ENCODE measurements around the gene GPD1.
"Not testable (repeated sequence)": the region's sequence is repeated elsewhere in the genome, so short reads cannot be mapped to it uniquely, and the experiment has no call there.

The GPD1 gene

GRCh38 chr12:50123203-50123602 lies 19.4 kb downstream of the GPD1 start:
- DNase-seq (ENCODE audit: low read depth in 1 of 2, low spot score in 1 of 2): no peak
- in situ Hi-C loops (cut with HindIII; ENCODE audit: low pct_unique_long_range_greater_than_20kb, low sequenced_read_pairs): no loop called here

GRCh38 chr12:50127546-50127945 lies 23.7 kb downstream of the GPD1 start:
- DNase-seq (ENCODE audit: low read depth in 1 of 2, low spot score in 1 of 2): no peak
- in situ Hi-C loops (cut with HindIII; ENCODE audit: low pct_unique_long_range_greater_than_20kb, low sequenced_read_pairs): no loop called here
- TF ChIP-seq JUND (IDR thresholded peaks at IDR 0.05; ENCODE audit: low read depth): no peak

More at GRCh38 chr12:50123203-50123602, 19.4 kb downstream of the GPD1 start:
- TF ChIP-seq JUND (IDR thresholded peaks at IDR 0.05; ENCODE audit: low read depth): no peak

GRCh38 chr12:50129290-50129689 lies 25.5 kb downstream of the GPD1 start:
- in situ Hi-C loops (cut with HindIII; ENCODE audit: low pct_unique_long_range_greater_than_20kb, low sequenced_read_pairs): no loop called here
- TF ChIP-seq JUND (IDR thresholded peaks at IDR 0.05; ENCODE audit: low read depth): no peak
- no peak for DNase-seq (ENCODE audit: low read depth in 1 of 2, low spot score in 1 of 2)

DNA sequence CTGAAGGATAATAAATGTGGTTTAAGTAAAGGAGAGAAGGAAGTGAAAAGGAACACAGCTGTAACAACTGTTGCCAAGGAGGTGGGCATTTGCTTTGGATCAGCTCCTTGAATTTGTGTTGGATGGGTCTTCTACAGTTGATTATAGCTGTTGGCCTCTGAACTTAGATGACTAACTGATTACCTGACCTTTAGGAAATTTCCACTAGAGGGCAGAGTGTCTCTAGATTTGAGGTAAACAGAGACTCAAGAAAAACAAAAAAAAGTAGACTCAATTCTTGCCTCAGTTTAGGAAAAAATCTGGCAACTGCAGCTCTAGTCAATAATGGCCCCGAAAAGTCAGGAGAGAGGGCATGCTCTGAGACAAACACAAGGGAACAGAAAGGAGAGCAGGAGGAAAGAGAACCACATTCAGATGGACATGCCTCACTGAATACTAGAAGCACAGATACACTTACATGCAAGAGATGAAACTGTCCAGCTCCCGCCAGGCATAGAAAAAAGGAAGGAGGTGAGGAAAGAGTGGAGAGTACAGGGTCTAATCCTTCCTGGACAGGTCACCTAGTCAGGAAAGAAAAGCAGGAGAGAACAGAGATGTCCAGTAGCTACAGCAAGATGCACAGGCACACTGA lies 28.8 kb downstream of the GPD1 start:
- TF ChIP-seq JUND (IDR thresholded peaks at IDR 0.05; ENCODE audit: low read depth): no peak
- DNase-seq (ENCODE audit: low read depth in 1 of 2, low spot score in 1 of 2): peak; percentile 29 to 64
- in situ Hi-C loops (cut with HindIII; ENCODE audit: low pct_unique_long_range_greater_than_20kb, low sequenced_read_pairs): no loop called here

DNA sequence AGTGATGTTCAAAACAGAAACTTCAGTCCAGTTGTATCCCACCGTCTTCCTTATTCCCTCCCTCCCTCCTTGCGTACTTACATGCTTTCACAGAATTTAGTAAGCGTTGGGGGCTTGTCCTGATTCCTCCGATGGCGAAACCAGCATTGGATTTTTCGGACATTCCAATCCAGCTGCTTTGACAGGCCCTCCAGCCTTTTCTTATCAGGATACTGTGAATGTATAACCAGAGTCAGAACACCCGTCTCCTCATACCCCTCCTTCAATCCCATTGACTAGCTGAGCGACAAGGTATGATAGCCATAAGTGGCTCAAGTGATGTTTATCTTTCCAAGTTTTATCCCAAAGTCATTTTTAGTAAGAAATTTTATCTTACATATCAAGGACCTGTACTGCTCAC lies 39.2 kb downstream of the GPD1 start:
- TF ChIP-seq JUND (IDR thresholded peaks at IDR 0.05; ENCODE audit: low read depth): no peak
- in situ Hi-C loops (cut with HindIII; ENCODE audit: low pct_unique_long_range_greater_than_20kb, low sequenced_read_pairs): no loop called here
- no peak for DNase-seq (ENCODE audit: low read depth in 1 of 2, low spot score in 1 of 2)

- DNase-seq (ENCODE audit: low read depth in 1 of 2, low spot score in 1 of 2): no peak
- TF ChIP-seq JUND (IDR thresholded peaks at IDR 0.05; ENCODE audit: low read depth): no peak
- in situ Hi-C loops (cut with HindIII; ENCODE audit: low pct_unique_long_range_greater_than_20kb, low sequenced_read_pairs): no loop called here
Observed at GRCh38 chr12:50145439-50145838, 41.6 kb downstream of the GPD1 start.

- in situ Hi-C loops (cut with HindIII; ENCODE audit: low pct_unique_long_range_greater_than_20kb, low sequenced_read_pairs): no loop called here
- TF ChIP-seq JUND (IDR thresholded peaks at IDR 0.05; ENCODE audit: low read depth): no peak
- DNase-seq (ENCODE audit: low read depth in 1 of 2, low spot score in 1 of 2): no peak
Observed at GRCh38 chr12:50147281-50147680, 43.5 kb downstream of the GPD1 start.

- in situ Hi-C loops (cut with HindIII; ENCODE audit: low pct_unique_long_range_greater_than_20kb, low sequenced_read_pairs); DNase-seq (ENCODE audit: low read depth in 1 of 2, low spot score in 1 of 2): not testable (repeated sequence)
Observed at GRCh38 chr12:50148011-50148410, 44.2 kb downstream of the GPD1 start.

GRCh38 chr12:50149311-50149710 lies 45.5 kb downstream of the GPD1 start:
- in situ Hi-C loops (cut with HindIII; ENCODE audit: low pct_unique_long_range_greater_than_20kb, low sequenced_read_pairs): no loop called here
- TF ChIP-seq JUND (IDR thresholded peaks at IDR 0.05; ENCODE audit: low read depth): no peak
- no peak for DNase-seq (ENCODE audit: low read depth in 1 of 2, low spot score in 1 of 2)

DNA sequence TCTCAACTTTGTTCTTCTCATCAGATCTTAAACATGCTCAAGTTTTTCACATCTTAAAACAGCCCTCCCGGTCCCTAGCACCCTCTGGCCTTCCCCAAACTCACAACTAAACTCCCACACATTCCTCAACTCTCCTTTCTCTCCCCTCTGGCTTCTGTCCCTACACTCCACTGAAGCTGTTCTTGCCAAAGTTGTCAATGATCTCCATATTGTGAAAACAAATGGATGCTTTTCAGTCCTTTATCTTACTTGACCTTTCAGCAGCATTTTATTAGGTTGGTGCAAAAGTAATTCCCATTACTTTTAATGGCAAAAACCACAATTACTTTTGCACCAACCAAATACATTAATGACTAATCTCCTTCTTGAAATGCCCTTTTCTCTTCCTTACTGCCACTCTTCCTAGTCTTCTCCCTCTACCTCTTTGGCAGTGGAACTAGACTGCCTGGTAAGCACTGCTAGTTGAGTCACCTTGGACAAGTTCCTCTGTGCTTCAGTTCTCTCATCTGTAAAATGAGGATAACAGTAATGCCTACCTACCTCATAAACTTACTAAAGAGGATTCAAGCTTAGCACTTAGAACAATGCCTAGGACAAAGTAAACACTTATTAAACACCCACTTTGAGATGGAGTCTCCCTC lies 47.4 kb downstream of the GPD1 start:
- no peak for DNase-seq (ENCODE audit: low read depth in 1 of 2, low spot score in 1 of 2)
- TF ChIP-seq JUND (IDR thresholded peaks at IDR 0.05; ENCODE audit: low read depth): no peak
- in situ Hi-C loops (cut with HindIII; ENCODE audit: low pct_unique_long_range_greater_than_20kb, low sequenced_read_pairs): no loop called here

DNA sequence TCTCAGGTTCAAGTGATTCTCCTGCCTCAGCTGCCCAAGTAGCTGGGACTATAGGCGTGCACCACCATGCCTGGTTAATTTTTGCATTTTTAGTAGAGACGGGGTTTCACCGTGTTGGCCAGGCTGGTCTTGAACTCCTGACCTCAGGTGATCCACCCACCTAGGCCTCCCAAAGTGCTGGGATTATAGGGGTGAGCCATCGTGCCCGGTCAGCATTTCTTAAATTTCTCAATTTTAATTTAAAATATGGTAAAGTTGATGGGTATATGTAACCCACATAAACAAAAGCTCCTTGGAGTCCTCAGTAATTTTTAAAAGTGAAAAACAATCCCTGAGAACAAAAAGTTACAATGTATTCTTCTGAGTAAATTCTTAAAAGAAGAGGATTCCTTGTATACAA lies 51.1 kb downstream of the GPD1 start:
- in situ Hi-C loops (cut with HindIII; ENCODE audit: low pct_unique_long_range_greater_than_20kb, low sequenced_read_pairs); DNase-seq (ENCODE audit: low read depth in 1 of 2, low spot score in 1 of 2): not testable (repeated sequence)

DNA sequence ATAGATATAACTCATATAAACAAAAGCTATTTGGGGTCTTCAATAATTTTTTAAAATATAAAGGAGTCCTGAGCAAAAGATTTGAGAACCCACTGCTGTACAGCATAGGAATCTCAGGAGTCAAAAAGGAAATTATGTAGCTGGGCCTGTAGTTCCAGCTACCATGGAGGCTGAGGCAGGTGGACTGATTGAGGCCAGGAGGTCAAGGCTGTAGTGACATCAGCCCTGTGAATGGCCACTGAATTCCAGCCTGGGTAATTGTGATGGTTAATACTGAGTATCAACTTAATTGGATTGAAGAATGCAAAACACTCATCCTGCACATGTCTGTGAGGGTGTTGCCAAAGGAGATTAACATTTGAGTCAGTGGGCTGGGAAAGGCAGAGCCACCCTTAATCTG lies 52.8 kb downstream of the GPD1 start:
- TF ChIP-seq JUND (IDR thresholded peaks at IDR 0.05; ENCODE audit: low read depth): no peak
- no peak for DNase-seq (ENCODE audit: low read depth in 1 of 2, low spot score in 1 of 2)
- in situ Hi-C loops (cut with HindIII; ENCODE audit: low pct_unique_long_range_greater_than_20kb, low sequenced_read_pairs): no loop called here

DNA sequence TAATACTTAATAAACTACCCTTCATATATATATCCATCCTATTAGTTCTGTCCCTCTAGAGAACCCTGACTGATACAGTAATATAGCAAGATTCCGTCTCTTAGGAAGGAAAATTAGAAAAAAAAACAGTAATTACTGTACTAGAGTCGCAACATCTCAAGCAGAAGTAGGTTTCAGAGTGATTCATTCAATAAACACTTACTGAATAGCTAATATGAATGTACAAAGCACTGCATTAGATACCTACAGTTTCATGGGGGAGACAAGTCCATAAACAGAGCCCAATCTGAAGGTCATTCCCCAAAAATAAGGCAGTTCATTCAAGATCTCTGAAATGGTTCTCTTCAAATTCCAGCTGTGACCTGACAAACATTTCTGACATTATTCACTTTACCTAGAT lies 53.5 kb downstream of the GPD1 start:
- in situ Hi-C loops (cut with HindIII; ENCODE audit: low pct_unique_long_range_greater_than_20kb, low sequenced_read_pairs): no loop called here
- no peak for TF ChIP-seq JUND (IDR thresholded peaks at IDR 0.05; ENCODE audit: low read depth)
- DNase-seq (ENCODE audit: low read depth in 1 of 2, low spot score in 1 of 2): no peak

GRCh38 chr12:50160643-50161042 lies 56.8 kb downstream of the GPD1 start:
- TF ChIP-seq JUND (IDR thresholded peaks at IDR 0.05; ENCODE audit: low read depth): no peak
- no peak for DNase-seq (ENCODE audit: low read depth in 1 of 2, low spot score in 1 of 2)
- in situ Hi-C loops (cut with HindIII; ENCODE audit: low pct_unique_long_range_greater_than_20kb, low sequenced_read_pairs): no loop called here
